Keratinocyte (primary cell): ENCODE data around the gene PVR. TPM values are rescaled to one million over a fixed set of nuclear protein-coding genes. Genes with fewer than 3 reads are reported as not detected.

Experiments
- DNase-seq: peaks from one replicate; pipeline ENCODE4 v3.0.0-alpha.2; 2011; ENCODE audit warnings: low read depth, missing footprints, low spot score
- FAIRE-seq: peaks from 2 replicates; lab custom pipeline; 2011; peaks lifted over from hg19 to GRCh38; lab: Jason Lieb, UNC
- H2AFZ ChIP-seq: 2 replicates; pipeline ENCODE4 v1.6.0; 2012; ENCODE audit warnings: low read length, control low read depth, inconsistent platforms; ENCODE audit not compliant: control insufficient read depth
- H3K27ac ChIP-seq: 2 replicates; pipeline ENCODE4 v1.5.1; 2011; ENCODE audit warnings: low read length; ENCODE audit not compliant: control insufficient read depth, insufficient read depth
- H3K27me3 ChIP-seq: 3 replicates; pipeline ENCODE4 v1.6.0; 2011; ENCODE audit warnings: low read length; ENCODE audit not compliant: control insufficient read depth, insufficient read depth; ENCODE audit errors: extremely low read depth
- H3K36me3 ChIP-seq, 2 experiments: 2 replicates in 1 of 2; 3 replicates in 1 of 2; pipeline ENCODE4 v1.5.1; 2011; ENCODE audit warnings: low read length in 2 of 2, mild to moderate bottlenecking in 1 of 2; ENCODE audit not compliant: control insufficient read depth in 2 of 2, insufficient read depth in 2 of 2; ENCODE audit errors: extremely low read depth in 1 of 2
- H3K4me1 ChIP-seq: 3 replicates; pipeline ENCODE4 v1.5.1; 2011; ENCODE audit warnings: low read length; ENCODE audit not compliant: control insufficient read depth, insufficient read depth; ENCODE audit errors: extremely low read depth
- H3K4me2 ChIP-seq: 3 replicates; pipeline ENCODE4 v1.6.0; 2011; ENCODE audit warnings: low read depth, low read length; ENCODE audit not compliant: control insufficient read depth, insufficient read depth; ENCODE audit errors: extremely low read depth
- H3K4me3 ChIP-seq, 3 experiments: fragments of 200-600 bp in 1 of 3; sonication (generic) in 1 of 3; 2 replicates in 2 of 3; 3 replicates in 1 of 3; pipeline ENCODE4 v1.5.1; 2011 to 2016; ENCODE audit warnings: low read length in 3 of 3, mild to moderate bottlenecking in 3 of 3, control low read depth in 2 of 3, inconsistent platforms in 1 of 3, low read depth in 1 of 3, mixed read lengths in 1 of 3, mixed run types in 1 of 3, moderate library complexity in 1 of 3; ENCODE audit not compliant: control insufficient read depth in 2 of 3, insufficient read depth in 2 of 3; ENCODE audit errors: extremely low read depth in 1 of 3
- H3K79me2 ChIP-seq: 2 replicates; pipeline ENCODE4 v1.6.0; 2012; ENCODE audit warnings: low read length; ENCODE audit not compliant: control insufficient read depth, insufficient read depth
- H3K9ac ChIP-seq: 3 replicates; pipeline ENCODE4 v1.6.0; 2011; ENCODE audit warnings: low read length; ENCODE audit not compliant: control insufficient read depth, insufficient read depth; ENCODE audit errors: extremely low read depth
- H3K9me1 ChIP-seq: 3 replicates; pipeline ENCODE4 v1.6.0; 2011; ENCODE audit warnings: low read length; ENCODE audit not compliant: control insufficient read depth, insufficient read depth; ENCODE audit errors: extremely low read depth
- H3K9me3 ChIP-seq: 2 replicates; pipeline ENCODE4 v1.5.1; 2012; ENCODE audit warnings: low read depth, low read length; ENCODE audit not compliant: control insufficient read depth
- H4K20me1 ChIP-seq: 3 replicates; pipeline ENCODE4 v1.6.0; 2011; ENCODE audit warnings: low read length; ENCODE audit not compliant: control insufficient read depth, insufficient read depth; ENCODE audit errors: extremely low read depth
- CTCF ChIP-seq, 3 experiments: IDR thresholded peaks in 1 of 3; conservative IDR thresholded peaks in 1 of 3; optimal IDR thresholded peaks in 1 of 3; 2 replicates in 2 of 3; 3 replicates in 1 of 3; pipeline versions ENCODE3 to v1.5.1; 2011; ENCODE audit warnings: low read length in 3 of 3, mild to moderate bottlenecking in 3 of 3, moderate library complexity in 2 of 3, control low read depth in 1 of 3, inconsistent platforms in 1 of 3; ENCODE audit not compliant: insufficient read depth in 2 of 3; ENCODE audit errors: extremely low read depth in 1 of 3
- EZH2 ChIP-seq: IDR thresholded peaks from one replicate; pipeline ENCODE4 v1.6.1; 2012; ENCODE audit warnings: inconsistent platforms, mild to moderate bottlenecking, low read length, moderate library complexity
- dilution Hi-C: fragments of 300-500 bp; cut with MboI; formaldehyde crosslinking; loops from one replicate; pipeline ENCODE4 v1.7.0; 2020; ENCODE audit warnings: low sequenced_read_pairs; ENCODE audit not compliant: extremely low pct_ligation_motif_present
- polyA plus RNA-seq, 5 experiments: library from polyadenylated mRNA; depleted of rRNA in 3 of 5; stranded (reverse) in 3 of 5; stranded (forward) in 1 of 5; unstranded in 1 of 5; fragments of >200 nt; gene quantifications; 1 replicate in 1 of 5; 2 replicates in 3 of 5; 3 replicates in 1 of 5; pipeline versions ENCODE4 v1.2.1 to v1.2.3, GENCODE V29; 2011 to 2012; ENCODE audit warnings: missing spikeins in 2 of 5, low read depth in 1 of 5, low replicate concordance in 1 of 5

The PVR gene
- polyA plus RNA-seq, 1 donor (not counting 4 experiments of a cell fraction or from before 2014, with no cell fraction given), result 48.1 TPM

GRCh38 chr19:44710483-44710882 lies 66.8 kb downstream of the PVR start:
- FAIRE-seq, result no peak
- peaks cover 3% of the 10 kb centered on the region for H3K27me3 ChIP-seq
- dilution Hi-C loops, result no loop called here

GRCh38 chr19:44712864-44713515 lies 69.3 kb downstream of the PVR start:
- Histone ChIP-seq H3K9ac (no peak overlapping the region), H3K27me3 (no peaks in the 10 kb centered on the region), H3K4me2 (no peak overlapping the region), H3K27ac (no peak overlapping the region), H3K4me3 (no peak overlapping the region), H4K20me1 (no peaks in the 10 kb centered on the region), H3K36me3 (no peaks in the 10 kb centered on the region), H3K9me1 (no peaks in the 10 kb centered on the region), H2AFZ (no peak overlapping the region), H3K79me2 (no peaks in the 10 kb centered on the region), H3K4me1 (no peaks in the 10 kb centered on the region), H3K9me3 (peaks cover 6% of the 10 kb centered on the region)
- dilution Hi-C loops, result no loop called here
- DNase-seq (no peak), FAIRE-seq (no peak)
- TF ChIP-seq EZH2, result no peak
- TF ChIP-seq CTCF (optimal IDR thresholded peaks at IDR 0.05 in 1 of 3, IDR thresholded peaks at IDR 0.05 in 1 of 3, conservative IDR thresholded peaks at IDR 0.05 in 1 of 3; ENCODE audit: extremely low read depth in 1 of 3, insufficient read depth in 2 of 3, low read length in 3 of 3), result no peak

More at GRCh38 chr19:44710483-44710882, 66.8 kb downstream of the PVR start:
- Histone ChIP-seq H2AFZ (no peak overlapping the region), H3K9me1 (no peaks in the 10 kb centered on the region), H3K4me1 (no peaks in the 10 kb centered on the region), H3K27ac (no peak overlapping the region), H3K36me3 (no peaks in the 10 kb centered on the region), H3K9ac (no peak overlapping the region), H3K9me3 (peaks cover 6% of the 10 kb centered on the region), H4K20me1 (no peaks in the 10 kb centered on the region), H3K79me2 (no peaks in the 10 kb centered on the region), H3K4me3 (no peak overlapping the region), H3K4me2 (no peak overlapping the region)
- TF ChIP-seq CTCF (optimal IDR thresholded peaks at IDR 0.05 in 1 of 3, IDR thresholded peaks at IDR 0.05 in 1 of 3, conservative IDR thresholded peaks at IDR 0.05 in 1 of 3; ENCODE audit: extremely low read depth in 1 of 3, insufficient read depth in 2 of 3, low read length in 3 of 3) (no peak), EZH2 (no peak)
- no peak for DNase-seq

Other genes with a start within 250 kb of the PVR start
- 1.1 to 1.7 TPM (median 1.6 TPM) in 3 replicates for gene ZNF285, start 242.3 kb upstream of the PVR start, polyA plus RNA-seq
- gene ZNF229, start 195.4 kb upstream of the PVR start, polyA plus RNA-seq, result 4.8 to 6.7 TPM (median 5.9 TPM) in 3 replicates
- gene ZNF180, start 143.4 kb upstream of the PVR start, polyA plus RNA-seq, result 1.1 to 2.6 TPM (median 1.4 TPM) in 3 replicates
- gene CEACAM20, start 114.2 kb upstream of the PVR start, polyA plus RNA-seq, result not detected in 3 replicates
- 0.06 to 0.07 TPM in 2 of 3 replicates, not detected in the other for gene IGSF23, start 30.3 kb upstream of the PVR start, polyA plus RNA-seq
- 2.4 to 7.1 TPM (median 3.7 TPM) in 3 replicates for gene CEACAM19, start 27.6 kb downstream of the PVR start, polyA plus RNA-seq
- gene CEACAM16, start 55.2 kb downstream of the PVR start, polyA plus RNA-seq, result not detected in 3 replicates
- gene BCL3, start 104.8 kb downstream of the PVR start, polyA plus RNA-seq, result 1.1 to 1.8 TPM (median 1.5 TPM) in 3 replicates
- 27.8 to 58.6 TPM (median 30.1 TPM) in 3 replicates for gene CBLC, start 134.0 kb downstream of the PVR start, polyA plus RNA-seq
- 13.6 to 28.4 TPM (median 20.8 TPM) in 3 replicates for gene BCAM, start 165.2 kb downstream of the PVR start, polyA plus RNA-seq
- 26.8 to 38.9 TPM (median 29.8 TPM) in 3 replicates for gene NECTIN2, start 202.4 kb downstream of the PVR start, polyA plus RNA-seq
- 46.9 to 92.1 TPM (median 56.0 TPM) in 3 replicates for gene TOMM40, start 247.3 kb downstream of the PVR start, polyA plus RNA-seq